ENCODE results near the gene TMEM82. TPM values are rescaled to one million over a fixed set of nuclear protein-coding genes. Genes with fewer than 3 reads are reported as not detected.

TMEM82 gene
- total RNA-seq, 2 experiments from 2014 or later = not detected

DNA sequence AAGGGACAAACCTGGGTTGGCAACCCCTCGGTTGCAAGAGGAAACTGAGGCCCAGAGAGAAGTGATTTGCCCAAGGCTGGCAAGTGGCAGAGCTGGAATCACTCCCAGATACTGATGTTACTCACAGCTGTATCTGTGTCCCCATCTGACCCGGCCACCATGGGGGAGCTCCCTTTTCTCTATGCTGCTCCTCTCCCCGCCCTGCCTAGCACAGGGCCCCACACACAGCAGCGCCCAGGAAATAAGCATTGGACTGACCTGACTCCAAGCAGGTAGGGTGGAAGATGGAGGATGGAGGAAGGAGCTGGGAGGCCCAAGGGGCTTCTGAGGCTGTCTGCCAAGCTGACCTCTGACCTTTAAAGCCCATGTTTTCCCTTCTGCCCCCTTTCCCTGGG, 13.3 kb downstream of the TMEM82 start:
- no peak overlapping the region for H3K27ac Mint-ChIP-seq
- TF ChIP-seq, protein P1, sequence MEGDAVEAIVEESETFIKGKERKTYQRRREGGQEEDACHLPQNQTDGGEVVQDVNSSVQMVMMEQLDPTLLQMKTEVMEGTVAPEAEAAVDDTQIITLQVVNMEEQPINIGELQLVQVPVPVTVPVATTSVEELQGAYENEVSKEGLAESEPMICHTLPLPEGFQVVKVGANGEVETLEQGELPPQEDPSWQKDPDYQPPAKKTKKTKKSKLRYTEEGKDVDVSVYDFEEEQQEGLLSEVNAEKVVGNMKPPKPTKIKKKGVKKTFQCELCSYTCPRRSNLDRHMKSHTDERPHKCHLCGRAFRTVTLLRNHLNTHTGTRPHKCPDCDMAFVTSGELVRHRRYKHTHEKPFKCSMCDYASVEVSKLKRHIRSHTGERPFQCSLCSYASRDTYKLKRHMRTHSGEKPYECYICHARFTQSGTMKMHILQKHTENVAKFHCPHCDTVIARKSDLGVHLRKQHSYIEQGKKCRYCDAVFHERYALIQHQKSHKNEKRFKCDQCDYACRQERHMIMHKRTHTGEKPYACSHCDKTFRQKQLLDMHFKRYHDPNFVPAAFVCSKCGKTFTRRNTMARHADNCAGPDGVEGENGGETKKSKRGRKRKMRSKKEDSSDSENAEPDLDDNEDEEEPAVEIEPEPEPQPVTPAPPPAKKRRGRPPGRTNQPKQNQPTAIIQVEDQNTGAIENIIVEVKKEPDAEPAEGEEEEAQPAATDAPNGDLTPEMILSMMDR (IDR thresholded peaks at IDR 0.05) = no peak
- H3K27me3 Mint-ChIP-seq = peaks cover 47% of the 10 kb centered on the region
- intact Hi-C loops (cut with DNase I, micrococcal nuclease) = no loop called here
- CTCF ChIA-PET = no interaction called here
- H3K4me3 ChIP-seq (ENCODE audit: low read length) = no peak overlapping the region
- H3K9me3 ChIP-seq (ENCODE audit: control insufficient read depth in 1 of 2, insufficient read depth in 1 of 2, low read length in 2 of 2) = no peaks in the 10 kb centered on the region
- H3K4me1 Mint-ChIP-seq (ENCODE audit: low read depth) = peaks cover 15% of the 10 kb centered on the region
- H3K27me3 ChIP-seq (ENCODE audit: control insufficient read depth in 1 of 2, insufficient read depth in 2 of 2, low read length in 2 of 2) = peaks cover 16 to 43% of the 10 kb centered on the region in 2 experiments
- no peaks in the 10 kb centered on the region for H3K36me3 Mint-ChIP-seq (ENCODE audit: low read depth)
- peaks cover 21% of the 10 kb centered on the region for H3K4me1 ChIP-seq (ENCODE audit: insufficient read depth, low read length)
- no peak for ATAC-seq (ENCODE audit: poor library complexity)
- H3K27ac ChIP-seq (ENCODE audit: low read depth in 1 of 2, low read length in 2 of 2) = no peak overlapping the region
- H3K9me3 Mint-ChIP-seq = no peaks in the 10 kb centered on the region
- H3K36me3 ChIP-seq (ENCODE audit: insufficient read depth, low read length) = no peaks in the 10 kb centered on the region
- POLR2A ChIA-PET = interaction anchor here (1.1 kb wide), 1 partner anchor 78 kb away, joined by 3 read pairs; no protein-coding TSS in a partner anchor
- DNase-seq = no peak
- no peak overlapping the region for H3K4me3 Mint-ChIP-seq

- Mint-ChIP-seq H3K27me3 (peaks cover 55% of the 10 kb centered on the region), H3K4me3 (peak overlapping the region; percentile 7)
- peak in 5 of 14 experiments; percentile 6 to 37 (median 32) for DNase-seq
These were observed 14.1 kb downstream of the TMEM82 start for GRCh38 chr1:15756143-15757015.

DNA sequence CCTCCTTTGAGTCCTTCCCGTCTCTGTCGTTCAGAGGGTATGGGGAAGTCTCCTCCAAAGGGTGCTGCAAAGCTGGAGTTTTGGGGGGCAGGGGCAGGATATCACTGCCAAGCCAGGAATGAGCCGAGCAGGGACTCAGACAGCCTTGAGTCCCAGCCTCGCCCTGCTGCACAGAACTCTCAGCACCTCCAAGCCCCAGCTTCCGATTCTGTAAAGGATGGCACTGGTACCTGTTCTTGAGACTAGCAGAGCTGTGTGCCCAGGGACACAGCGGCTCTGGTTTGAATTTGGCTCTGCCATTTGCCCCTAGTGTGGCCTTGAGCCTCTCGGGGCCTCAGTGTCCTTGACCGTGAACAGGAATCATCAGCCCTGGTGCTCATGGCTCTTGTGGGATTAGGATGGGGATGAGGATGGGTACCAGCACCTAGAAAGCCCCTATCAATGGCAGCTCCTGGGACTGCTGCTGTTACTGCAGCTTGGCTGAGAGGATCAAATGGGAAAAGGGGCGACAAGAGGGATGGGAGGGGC, 14.8 kb downstream of the TMEM82 start:
- Histone ChIP-seq H3K9me3 (ENCODE audit: control insufficient read depth in 1 of 2, insufficient read depth in 1 of 2, low read length in 2 of 2) (no peaks in the 10 kb centered on the region), H3K36me3 (ENCODE audit: insufficient read depth, low read length) (no peaks in the 10 kb centered on the region), H3K27ac (ENCODE audit: low read depth in 1 of 2, low read length in 2 of 2) (no peak overlapping the region), H3K27me3 (ENCODE audit: control insufficient read depth in 1 of 2, insufficient read depth in 2 of 2, low read length in 2 of 2) (peaks cover 24 to 48% of the 10 kb centered on the region in 2 experiments), H3K4me1 (ENCODE audit: insufficient read depth, low read length) (peaks cover 21% of the 10 kb centered on the region), H3K4me3 (ENCODE audit: low read length) (no peak overlapping the region)
- Mint-ChIP-seq H3K4me1 (ENCODE audit: low read depth) (peaks cover 15% of the 10 kb centered on the region), H3K27me3 (peaks cover 59% of the 10 kb centered on the region), H3K27ac (no peak overlapping the region), H3K9me3 (no peaks in the 10 kb centered on the region), H3K4me3 (peak overlapping the region; percentile 63), H3K36me3 (ENCODE audit: low read depth) (no peaks in the 10 kb centered on the region)
- ATAC-seq (ENCODE audit: poor library complexity) = no peak
- CTCF ChIA-PET = no interaction called here
- DNase-seq = peak in 1 of 14 experiments; percentile 30
- TF ChIP-seq, protein P1 (IDR thresholded peaks at IDR 0.05) = no peak
- intact Hi-C loops (cut with DNase I, micrococcal nuclease) = no loop called here
- POLR2A ChIA-PET = no interaction called here

More at GRCh38 chr1:15756143-15757015, 14.1 kb downstream of the TMEM82 start:
- TF ChIP-seq, protein P1 (IDR thresholded peaks at IDR 0.05) = no peak
- Histone ChIP-seq H3K4me1 (ENCODE audit: insufficient read depth, low read length) (peaks cover 21% of the 10 kb centered on the region), H3K4me3 (ENCODE audit: low read length) (no peak overlapping the region), H3K27ac (ENCODE audit: low read depth in 1 of 2, low read length in 2 of 2) (no peak overlapping the region), H3K9me3 (ENCODE audit: control insufficient read depth in 1 of 2, insufficient read depth in 1 of 2, low read length in 2 of 2) (no peaks in the 10 kb centered on the region), H3K36me3 (ENCODE audit: insufficient read depth, low read length) (no peaks in the 10 kb centered on the region), H3K27me3 (ENCODE audit: control insufficient read depth in 1 of 2, insufficient read depth in 2 of 2, low read length in 2 of 2) (peaks cover 21 to 48% of the 10 kb centered on the region in 2 experiments)
- H3K9me3 Mint-ChIP-seq = no peaks in the 10 kb centered on the region
- POLR2A ChIA-PET = no interaction called here
- intact Hi-C loops (cut with DNase I, micrococcal nuclease) = no loop called here
- H3K27ac Mint-ChIP-seq = no peak overlapping the region
- CTCF ChIA-PET = no interaction called here
- no peaks in the 10 kb centered on the region for H3K36me3 Mint-ChIP-seq (ENCODE audit: low read depth)
- peaks cover 15% of the 10 kb centered on the region for H3K4me1 Mint-ChIP-seq (ENCODE audit: low read depth)
- peak; percentile 70 for ATAC-seq (ENCODE audit: poor library complexity)

Measured in CD4-positive, alpha-beta T cell (primary cell).